DOHH2 (cell line): Measurements from ENCODE around the gene CFAP58.

ENCODE experiments used
- CTCF ChIP-seq: fragments of 200-600 bp; sonication (generic); IDR thresholded peaks from one replicate; pipeline ENCODE4 v1.5.1; 2014; ENCODE audit warnings: antibody characterized with exemption, mild to moderate bottlenecking, low read depth, low read length; ENCODE audit not compliant: poor library complexity, severe bottlenecking
- EZH2phosphoT487 ChIP-seq: fragments of 200-600 bp; sonication (generic); IDR thresholded peaks from 2 replicates; pipeline ENCODE4 v1.6.1; 2017; ENCODE audit warnings: borderline replicate concordance, mild to moderate bottlenecking, antibody characterized with exemption, low read length, moderate library complexity, mixed read lengths

- no peak for TF ChIP-seq CTCF
- no peak for TF ChIP-seq EZH2phosphoT487
Observed at GRCh38 chr10:104351919-104352318, 1.7 kb upstream of the CFAP58 start.
